K562 (cell line): ENCODE results near the gene SERTAD3. TPM values are rescaled to one million over a fixed set of nuclear protein-coding genes. Genes with fewer than 3 reads are reported as not detected.
A peak's percentile ranks its signal among the peaks of the same experiment; 100 is the strongest.

ENCODE experiments used
- ATAC-seq: fragments of 200-7000 bp; cut with Tn5 transposase; 3 replicates; pipeline ENCODE4 v1.9.1; 2020; ENCODE audit warnings: moderate library complexity
- BruUV-seq: library from RNA; stranded (reverse); fragments of 400-500 nt; replicated peaks from 2 replicates; lab custom pipeline; 2021; lab: Mats Ljungman, UMichigan
- CTCF ChIA-PET: fragments of 300-600 bp; formaldehyde crosslinking; extraction: SDS; loops from one replicate; lab custom pipeline; 2021; ENCODE audit warnings: low intra/inter-chr PET ratio; lab: Yijun Ruan, JAX
- POLR2A ChIA-PET: fragments of 300-600, 350-650 bp; sonication (Branson Sonifier 250); formaldehyde crosslinking; extraction: SDS; loops from one replicate; lab custom pipeline; 2021; ENCODE audit warnings: antibody characterized with exemption, inconsistent platforms; lab: Yijun Ruan, JAX
- DNase-seq, 4 experiments: peaks; one replicate each; pipeline versions ENCODE4 v3.0.0 to v3.0.0-alpha.2; 2011 to 2018; ENCODE audit warnings: low spot score in 3 of 4, mixed read lengths in 3 of 4; ENCODE audit errors: extremely low read depth in 1 of 4
- FAIRE-seq: peaks from 2 replicates; lab custom pipeline; 2011; peaks lifted over from hg19 to GRCh38; lab: Jason Lieb, UNC
- H2AFZ ChIP-seq: 2 replicates; pipeline ENCODE4 v1.6.0; 2011; ENCODE audit warnings: low read depth, low read length, control low read depth, inconsistent platforms
- H3K27ac ChIP-seq: fragments of 200-600 bp; 3 replicates; pipeline ENCODE4 v1.8.0; 2011; ENCODE audit warnings: low read depth, mild to moderate bottlenecking, control low read depth, inconsistent platforms, low read length, moderate library complexity, mixed read lengths; ENCODE audit errors: extremely low read depth
- H3K27me3 ChIP-seq, 2 experiments: fragments of 300-600 bp in 1 of 2; 2 replicates in 1 of 2; 3 replicates in 1 of 2; pipeline versions ENCODE4 v1.6.0 to v1.8.0; 2011; ENCODE audit warnings: inconsistent platforms in 2 of 2, low read length in 2 of 2, mild to moderate bottlenecking in 1 of 2, mixed read lengths in 1 of 2, moderate library complexity in 1 of 2; ENCODE audit not compliant: control insufficient read depth in 2 of 2, insufficient read depth in 2 of 2
- H3K36me3 ChIP-seq: fragments of 300-600 bp; 3 replicates; pipeline ENCODE4 v1.8.0; 2011; ENCODE audit warnings: mild to moderate bottlenecking, low read length, inconsistent platforms; ENCODE audit not compliant: control insufficient read depth, insufficient read depth
- H3K4me1 ChIP-seq, 2 experiments: fragments of 200-600 bp in 1 of 2; replicated peaks in 1 of 2; 2 replicates in 1 of 2; 3 replicates in 1 of 2; pipeline versions ENCODE4 v1.5.1 to v1.8.0; 2011; ENCODE audit warnings: inconsistent platforms in 2 of 2, low read length in 2 of 2, mild to moderate bottlenecking in 1 of 2, mixed read lengths in 1 of 2, moderate library complexity in 1 of 2; ENCODE audit not compliant: control insufficient read depth in 2 of 2, insufficient read depth in 2 of 2
- H3K4me2 ChIP-seq: 2 replicates; pipeline ENCODE4 v1.6.1; 2011; ENCODE audit warnings: low read length, control low read depth, inconsistent platforms, mixed read lengths; ENCODE audit not compliant: insufficient read depth
- H3K4me3 ChIP-seq: fragments of 200-600 bp; sonication (generic), shearing (Covaris generic); 2 replicates; pipeline ENCODE4 v1.5.1; 2016; ENCODE audit warnings: control low read depth, inconsistent platforms
- H3K79me2 ChIP-seq: fragments of 200-600 bp; 3 replicates; pipeline ENCODE4 v1.8.0; 2011; ENCODE audit warnings: low read length, inconsistent platforms; ENCODE audit not compliant: control insufficient read depth, insufficient read depth
- H3K9ac ChIP-seq, 2 experiments: 2 replicates each; pipeline versions ENCODE4 v1.6.0 to v1.6.1; 2011; ENCODE audit warnings: low read depth in 2 of 2, low read length in 2 of 2, control low read depth in 1 of 2, inconsistent platforms in 1 of 2, mild to moderate bottlenecking in 1 of 2, mixed read lengths in 1 of 2; ENCODE audit not compliant: insufficient read depth in 1 of 2
- H3K9me1 ChIP-seq: one replicate; pipeline ENCODE4 v1.6.0; 2011; ENCODE audit warnings: inconsistent platforms, mild to moderate bottlenecking, low read length, moderate library complexity; ENCODE audit not compliant: control insufficient read depth, insufficient read depth
- H3K9me3 ChIP-seq: replicated peaks from 2 replicates; pipeline ENCODE4 v1.5.1; 2011; ENCODE audit warnings: low read depth, low read length, inconsistent platforms; ENCODE audit not compliant: control insufficient read depth, insufficient read depth
- H4K20me1 ChIP-seq: replicated peaks from 2 replicates; pipeline ENCODE4 v1.6.1; 2011; ENCODE audit warnings: low read length, inconsistent platforms, mixed read lengths; ENCODE audit not compliant: control insufficient read depth, insufficient read depth
- CAMTA2 ChIP-seq: fragments of 250-450 bp; sonication (Bioruptor Pico); conservative IDR thresholded peaks from 2 replicates; pipeline ENCODE4 v1.5.1; 2022
- GATAD2A ChIP-seq: fragments of 450-650 bp; IDR thresholded peaks from 2 replicates; pipeline ENCODE4 v1.6.1; 2017
- MAX ChIP-seq: sonication (generic); formaldehyde crosslinking; IDR thresholded peaks from 2 replicates; pipeline ENCODE4 v1.9.0; 2022; ENCODE audit warnings: mild to moderate bottlenecking, missing genetic modification reagents
- MLX ChIP-seq, 2 experiments: fragments of 450-650 bp in 1 of 2; sonication (generic) in 1 of 2; formaldehyde crosslinking; conservative IDR thresholded peaks; 2 replicates each; pipeline versions ENCODE4 v1.4.0 to v1.8.1; 2020 to 2022; ENCODE audit warnings: mild to moderate bottlenecking in 1 of 2, missing genetic modification reagents in 1 of 2
- RBM14 ChIP-seq: fragments of 200-400 bp; formaldehyde crosslinking; IDR thresholded peaks from 2 replicates; pipeline ENCODE4 v1.6.1; 2018; ENCODE audit warnings: low read depth, mild to moderate bottlenecking, low read length, moderate library complexity, borderline replicate concordance; ENCODE audit not compliant: insufficient read depth
- TFAP4 ChIP-seq: sonication (generic); formaldehyde crosslinking; IDR thresholded peaks from 2 replicates; pipeline ENCODE4 v1.8.0; 2022; ENCODE audit warnings: missing genetic modification reagents, mild to moderate bottlenecking, moderate library complexity, borderline replicate concordance
- XRCC5 ChIP-seq: fragments of 200-400 bp; formaldehyde crosslinking; IDR thresholded peaks from 2 replicates; pipeline ENCODE4 v1.6.1; 2017; ENCODE audit warnings: low read depth, mild to moderate bottlenecking, low read length
- YY1 ChIP-seq, 3 experiments: IDR thresholded peaks; 2 replicates each; pipeline ENCODE4 v1.6.1; 2011; ENCODE audit warnings: low read length in 2 of 3, mild to moderate bottlenecking in 2 of 3, moderate library complexity in 2 of 3, borderline replicate concordance in 1 of 3, control low read depth in 1 of 3, low read depth in 1 of 3; ENCODE audit not compliant: insufficient read depth in 3 of 3, insufficient replicate concordance in 2 of 3, control insufficient read depth in 1 of 3, insufficient read length in 1 of 3; ENCODE audit errors: extremely low read depth in 1 of 3
- ZBTB2 ChIP-seq: fragments of 450-650 bp; IDR thresholded peaks from 2 replicates; pipeline ENCODE4 v1.6.1; 2016; ENCODE audit warnings: antibody characterized with exemption
- ZNF316 ChIP-seq: fragments of 450-650 bp; IDR thresholded peaks from 2 replicates; pipeline ENCODE4 v1.6.1; 2016
- WGBS: fragments of 100-300 bp; shearing (Covaris generic); methylation state at CpG from one replicate; pipeline ENCODE4 v1.1.6; 2016; ENCODE audit warnings: low coverage, mixed read lengths; ENCODE audit not compliant: insufficient coverage; ENCODE audit errors: missing lambda C conversion rate; 5-methylcytosine and 5-hydroxymethylcytosine counted together
- in situ Hi-C: fragments of 300-500 bp; cut with MboI; formaldehyde crosslinking; loops from 4 replicates; pipeline ENCODE4 v1.15.0; 2018; ENCODE audit warnings: inconsistent platforms, mixed read lengths
- intact Hi-C: fragments of 100-400 bp; cut with micrococcal nuclease; formaldehyde crosslinking; loops from 2 replicates; pipeline ENCODE4 v1.14.2; 2022
- polyA plus RNA-seq, 8 experiments: library from polyadenylated mRNA; depleted of rRNA in 4 of 8; stranded (reverse) in 5 of 8; unstranded in 3 of 8; fragments of >200 nt; fragmentation: Nextera tagmentation in 2 of 8; fragmentation: Illumina TruSeq in 1 of 8; extraction: Ambion mirVana in 2 of 8; extraction: Trizol in 1 of 8; gene quantifications; 2 replicates each; pipeline versions ENCODE4 v1.2.1 to v1.2.3, GENCODE V29; 2011 to 2014; ENCODE audit warnings: inconsistent platforms in 1 of 8, missing spikeins in 1 of 8
- total RNA-seq, 7 experiments: library from RNA; depleted of rRNA in 6 of 7; stranded (reverse); fragments of >200 nt in 6 of 7; fragmentation: Illumina TruSeq in 2 of 7; extraction: Trizol in 2 of 7; gene quantifications; 2 replicates each; pipeline versions ENCODE4 v1.2.1 to v1.2.3, GENCODE V29; 2011 to 2021; ENCODE audit warnings: low replicate concordance in 1 of 7

SERTAD3 gene
- total and polyA plus RNA-seq, 9 of the 15 experiments (the other 6 are each of a cell fraction or from before 2014, with no cell fraction given) = 5.4 to 28.9 (median 17.5) TPM

GRCh38 chr19:40492274-40492673 is 48.1 kb upstream of the SERTAD3 start (continued):
- TF ChIP-seq CAMTA2 (CRISPR knock-in tag) (no peak), XRCC5 (no peak)

- Histone ChIP-seq H3K9ac (peak overlapping the region; percentile 71 to 86), H3K4me2 (peak overlapping the region; percentile 93)
- TF ChIP-seq MAX (peak; percentile 66; the same call in 1 of the 2 replicates), ZBTB2 (0 out of 2 replicates have a peak, but pooled peaks have one; percentile 17), MLX (CRISPR knock-in tag; conservative IDR thresholded peaks at IDR 0.05) (0 out of 4 replicates have a peak, but pooled peaks of 1 of the 2 experiments have one; percentile 29), ZNF316 (no peak), RBM14 (no peak), YY1 (IDR thresholded peaks at IDR 0.05; ENCODE audit: borderline replicate concordance in 1 of 3, control insufficient read depth in 1 of 3, extremely low read depth in 1 of 3, insufficient read depth in 3 of 3, insufficient read length in 1 of 3, insufficient replicate concordance in 2 of 3, low read depth in 1 of 3, low read length in 2 of 3) (peak in 1 of 3 experiments; percentile 29), GATAD2A (0 out of 2 replicates have a peak, but pooled peaks have one; percentile 20), TFAP4 (0 out of 2 replicates have a peak, but pooled peaks have one; percentile 5)
Measured at GRCh38 chr19:40489882-40490230, 45.7 kb upstream of the SERTAD3 start.

More at GRCh38 chr19:40489882-40490230, 45.7 kb upstream of the SERTAD3 start:
- intact Hi-C loops = no loop called here
- H3K9me1 ChIP-seq = peaks cover 3% of the 10 kb centered on the region
- FAIRE-seq = no peak
- no peak for DNase-seq
- peak overlapping the region; percentile 86 for H3K27ac ChIP-seq
- no peaks in the 10 kb centered on the region for H4K20me1 ChIP-seq
- in situ Hi-C loops = no loop called here
- ATAC-seq = peak; percentile 71
- CTCF ChIA-PET = no interaction called here
- peak overlapping the region; percentile 99 for H2AFZ ChIP-seq
- H3K9me3 ChIP-seq = no peaks in the 10 kb centered on the region
- H3K79me2 ChIP-seq = no peaks in the 10 kb centered on the region
- POLR2A ChIA-PET = interaction anchor here (1.0 to 1.6 kb wide), 5 partner anchors 12 to 86 kb away, joined by 3 to 6 read pairs (median 4); partner anchors contain the start of gene BLVRB
- BruUV-seq = no TSS peak
- peaks cover 4 to 25% of the 10 kb centered on the region in 2 experiments for H3K4me1 ChIP-seq
- no peaks in the 10 kb centered on the region for H3K27me3 ChIP-seq
- 4% methylated on average over 19 of the region's 25 CpGs for WGBS
- H3K4me3 ChIP-seq = peak overlapping the region; percentile 66
- H3K36me3 ChIP-seq = no peaks in the 10 kb centered on the region
